ENCODE measurements around the gene SIX2. TPM values are rescaled to one million over a fixed set of nuclear protein-coding genes. Genes with fewer than 3 reads are reported as not detected.

Gene SIX2
- total RNA-seq, 1 donor from 2014 or later = 22.2 TPM

- Histone ChIP-seq H3K27ac (no peak overlapping the region), H3K9me3 (peaks cover 0 to 9% of the 10 kb centered on the region in 2 donors), H3K27me3 (no peaks in the 10 kb centered on the region), H3K36me3 (no peaks in the 10 kb centered on the region), H3K4me3 (no peak overlapping the region), H3K4me1 (peaks cover 0 to 4% of the 10 kb centered on the region in 2 donors)
- no peak for DNase-seq (ENCODE audit: low spot score in 2 of 2)
- intact Hi-C loops (cut with DNase I) = no loop called here
- TF ChIP-seq, protein P1, sequence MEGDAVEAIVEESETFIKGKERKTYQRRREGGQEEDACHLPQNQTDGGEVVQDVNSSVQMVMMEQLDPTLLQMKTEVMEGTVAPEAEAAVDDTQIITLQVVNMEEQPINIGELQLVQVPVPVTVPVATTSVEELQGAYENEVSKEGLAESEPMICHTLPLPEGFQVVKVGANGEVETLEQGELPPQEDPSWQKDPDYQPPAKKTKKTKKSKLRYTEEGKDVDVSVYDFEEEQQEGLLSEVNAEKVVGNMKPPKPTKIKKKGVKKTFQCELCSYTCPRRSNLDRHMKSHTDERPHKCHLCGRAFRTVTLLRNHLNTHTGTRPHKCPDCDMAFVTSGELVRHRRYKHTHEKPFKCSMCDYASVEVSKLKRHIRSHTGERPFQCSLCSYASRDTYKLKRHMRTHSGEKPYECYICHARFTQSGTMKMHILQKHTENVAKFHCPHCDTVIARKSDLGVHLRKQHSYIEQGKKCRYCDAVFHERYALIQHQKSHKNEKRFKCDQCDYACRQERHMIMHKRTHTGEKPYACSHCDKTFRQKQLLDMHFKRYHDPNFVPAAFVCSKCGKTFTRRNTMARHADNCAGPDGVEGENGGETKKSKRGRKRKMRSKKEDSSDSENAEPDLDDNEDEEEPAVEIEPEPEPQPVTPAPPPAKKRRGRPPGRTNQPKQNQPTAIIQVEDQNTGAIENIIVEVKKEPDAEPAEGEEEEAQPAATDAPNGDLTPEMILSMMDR (IDR thresholded peaks at IDR 0.05) = no peak
Observed at GRCh38 chr2:44983836-44984604, 25.2 kb downstream of the SIX2 start.

- TF ChIP-seq, protein P1 (IDR thresholded peaks at IDR 0.05) = peak; percentile 66 to 85 (median 66)
- intact Hi-C loops (cut with DNase I) = loop anchor here (1.0 to 2.0 kb wide), 3 partner anchors 33 to 513 kb away; no protein-coding TSS in a partner anchor
Observed at GRCh38 chr2:44981714-44982108, 27.5 kb downstream of the SIX2 start.

GRCh38 chr2:44980751-44981713 lies 28.2 kb downstream of the SIX2 start:
- no peak for DNase-seq (ENCODE audit: low spot score in 2 of 2)
- Histone ChIP-seq H3K27ac (no peak overlapping the region), H3K4me3 (no peak overlapping the region), H3K27me3 (no peaks in the 10 kb centered on the region), H3K9me3 (no peaks in the 10 kb centered on the region), H3K4me1 (peaks cover 0 to 4% of the 10 kb centered on the region in 2 donors), H3K36me3 (no peaks in the 10 kb centered on the region)
- TF ChIP-seq, protein P1 (IDR thresholded peaks at IDR 0.05) = no peak
- intact Hi-C loops (cut with DNase I) = loop anchor here (1.0 to 2.0 kb wide), 3 partner anchors 34 to 513 kb away; no protein-coding TSS in a partner anchor

More at GRCh38 chr2:44981714-44982108, 27.5 kb downstream of the SIX2 start:
- no peaks in the 10 kb centered on the region for H3K27me3 ChIP-seq
- no peak overlapping the region for H3K4me3 ChIP-seq
- no peaks in the 10 kb centered on the region for H3K9me3 ChIP-seq
- H3K27ac ChIP-seq = no peak overlapping the region
- H3K36me3 ChIP-seq = no peaks in the 10 kb centered on the region
- peak in 1 of 2 donors; percentile 82 for DNase-seq (ENCODE audit: low spot score in 2 of 2)
- H3K4me1 ChIP-seq = peaks cover 0 to 4% of the 10 kb centered on the region in 2 donors

DNA sequence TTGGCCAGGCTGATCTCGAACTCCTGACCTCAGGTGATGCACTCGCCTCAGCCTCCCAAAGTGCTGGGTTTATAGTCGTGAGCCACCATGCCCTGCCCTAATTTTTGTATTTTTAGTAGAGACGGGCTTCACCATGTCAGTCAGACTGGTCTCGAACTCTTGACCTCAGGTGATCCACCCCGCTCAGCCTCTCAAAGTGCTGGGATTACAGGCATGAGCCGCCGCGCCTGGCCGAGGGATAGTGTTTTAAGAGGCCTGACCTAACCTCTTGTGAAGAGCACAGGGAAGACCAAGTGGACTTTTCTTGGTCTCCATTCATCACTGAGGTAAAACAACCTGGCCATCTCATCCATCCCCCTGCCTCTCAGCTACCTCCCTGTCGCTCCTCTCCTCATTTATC lies 29.7 kb downstream of the SIX2 start:
- Histone ChIP-seq H3K4me1 (peaks cover 0 to 4% of the 10 kb centered on the region in 2 donors), H3K36me3 (no peaks in the 10 kb centered on the region), H3K9me3 (no peaks in the 10 kb centered on the region), H3K27me3 (no peaks in the 10 kb centered on the region), H3K27ac (no peak overlapping the region), H3K4me3 (no peak overlapping the region)
- no peak for DNase-seq (ENCODE audit: low spot score in 2 of 2)
- intact Hi-C loops (cut with DNase I) = no loop called here
- TF ChIP-seq, protein P1 (IDR thresholded peaks at IDR 0.05) = no peak

DNA sequence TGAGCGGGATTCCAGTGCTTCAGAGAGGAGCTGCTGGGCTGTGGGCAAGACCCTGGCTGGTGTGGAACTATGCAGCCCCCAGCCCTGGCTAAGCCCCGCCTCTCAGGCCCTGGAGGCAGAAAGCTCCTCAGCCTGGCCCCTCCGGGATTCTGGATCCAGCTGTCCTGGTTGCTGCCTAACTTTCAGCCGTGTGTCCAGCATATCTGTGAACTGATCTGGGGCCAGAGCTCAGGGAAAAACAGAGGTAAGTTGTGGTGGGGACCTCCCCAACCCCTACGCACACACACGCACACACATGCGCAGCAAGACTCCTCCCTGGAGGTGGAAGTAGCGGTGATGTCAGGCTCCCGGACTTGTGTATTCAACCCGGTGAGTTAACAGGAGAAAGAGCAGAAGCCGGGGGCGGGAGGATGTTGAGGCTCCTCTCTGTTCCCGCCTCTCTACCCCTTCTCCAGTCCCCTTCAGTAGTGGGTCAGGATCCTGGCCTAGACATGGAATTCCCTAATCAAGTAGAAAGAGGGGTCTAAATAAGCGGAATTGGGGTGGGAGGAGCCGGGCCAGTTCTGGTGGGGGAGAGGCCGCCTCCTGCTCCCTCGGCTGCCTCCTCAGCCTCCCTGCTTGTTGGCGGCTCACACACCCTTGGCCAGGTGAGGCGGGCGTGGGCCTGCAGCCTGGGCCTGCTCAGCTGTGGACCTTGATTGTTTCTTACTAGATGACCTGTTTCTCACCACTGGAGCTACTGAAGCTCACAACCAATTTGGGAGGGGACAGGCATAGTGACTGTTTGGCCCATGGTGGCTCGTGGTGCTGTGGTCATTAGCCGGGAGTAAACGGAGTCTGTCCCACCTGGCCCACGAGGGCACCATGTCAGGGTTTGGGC lies 33.4 kb downstream of the SIX2 start:
- Histone ChIP-seq H3K4me1 (no peaks in the 10 kb centered on the region), H3K27me3 (no peaks in the 10 kb centered on the region), H3K36me3 (no peaks in the 10 kb centered on the region), H3K27ac (no peak overlapping the region), H3K4me3 (no peak overlapping the region), H3K9me3 (no peaks in the 10 kb centered on the region)
- intact Hi-C loops (cut with DNase I) = no loop called here
- no peak for DNase-seq (ENCODE audit: low spot score in 2 of 2)
- TF ChIP-seq, protein P1 (IDR thresholded peaks at IDR 0.05) = no peak
